ENCODE data around the gene ATP5MC3.
"Not testable (repeated sequence)": the region's sequence is repeated elsewhere in the genome, so short reads cannot be mapped to it uniquely, and the experiment has no call there.

The ATP5MC3 gene

GRCh38 chr2:175181104-175181876 lies at the start of gene ATP5MC3:
Gene ATP5MC3, minus strand, starts transcription at chr2:175181710. Its CDS starts 317 bp downstream, at chr2:175181393.
- DNase-seq (ENCODE audit: low spot score) = peak; percentile 95

- not testable (repeated sequence) for DNase-seq (ENCODE audit: low spot score)
Observed at GRCh38 chr2:175228601-175229000, 47.1 kb upstream of the ATP5MC3 start.

- DNase-seq (ENCODE audit: low spot score) = no peak
Observed at GRCh38 chr2:175228179-175228578, 46.7 kb upstream of the ATP5MC3 start.

- no peak for DNase-seq (ENCODE audit: low spot score)
Observed at GRCh38 chr2:175227393-175227792, 45.9 kb upstream of the ATP5MC3 start.

GRCh38 chr2:175220075-175220474 lies 38.6 kb upstream of the ATP5MC3 start:
- DNase-seq (ENCODE audit: low spot score) = no peak

- no peak for DNase-seq (ENCODE audit: low spot score)
Observed at GRCh38 chr2:175218551-175218950, 37.0 kb upstream of the ATP5MC3 start.

GRCh38 chr2:175207741-175208438 lies 26.4 kb upstream of the ATP5MC3 start:
- no peak for DNase-seq (ENCODE audit: low spot score)

- no peak for DNase-seq (ENCODE audit: low spot score)
Observed at GRCh38 chr2:175206866-175207265, 25.4 kb upstream of the ATP5MC3 start.

GRCh38 chr2:175205523-175205922 lies 24.0 kb upstream of the ATP5MC3 start:
- no peak for DNase-seq (ENCODE audit: low spot score)

GRCh38 chr2:175203621-175204496 lies 22.3 kb upstream of the ATP5MC3 start:
- DNase-seq (ENCODE audit: low spot score) = peak; percentile 53

GRCh38 chr2:175195012-175195411 lies 13.5 kb upstream of the ATP5MC3 start:
- DNase-seq (ENCODE audit: low spot score) = no peak

GRCh38 chr2:175188761-175189160 lies 7.3 kb upstream of the ATP5MC3 start:
- no peak for DNase-seq (ENCODE audit: low spot score)

- peak; percentile 16 for DNase-seq (ENCODE audit: low spot score)
Observed at GRCh38 chr2:175187378-175187777, 5.9 kb upstream of the ATP5MC3 start.

GRCh38 chr2:175183674-175184073 lies 2.2 kb upstream of the ATP5MC3 start:
- no peak for DNase-seq (ENCODE audit: low spot score)

GRCh38 chr2:175181877-175182308 lies 383 bp upstream of the ATP5MC3 start:
- DNase-seq (ENCODE audit: low spot score) = peak; percentile 3

- DNase-seq (ENCODE audit: low spot score) = no peak
Observed at GRCh38 chr2:175180701-175181103, 808 bp downstream of the ATP5MC3 start.

- DNase-seq (ENCODE audit: low spot score) = no peak
Observed at GRCh38 chr2:175176624-175177023, 4.9 kb downstream of the ATP5MC3 start.

- no peak for DNase-seq (ENCODE audit: low spot score)
Observed at GRCh38 chr2:175175896-175176295, 5.6 kb downstream of the ATP5MC3 start.

GRCh38 chr2:175175320-175175719 lies 6.2 kb downstream of the ATP5MC3 start:
- DNase-seq (ENCODE audit: low spot score) = no peak

- no peak for DNase-seq (ENCODE audit: low spot score)
Observed at GRCh38 chr2:175170659-175171304, 10.7 kb downstream of the ATP5MC3 start.

GRCh38 chr2:175169191-175169590 lies 12.3 kb downstream of the ATP5MC3 start:
- no peak for DNase-seq (ENCODE audit: low spot score)

- DNase-seq (ENCODE audit: low spot score) = no peak
Observed at GRCh38 chr2:175168564-175168945, 13.0 kb downstream of the ATP5MC3 start.

Measured in iPS-NIHi11 (cell line).